Kidney (tissue), 14 donors: ENCODE data around the gene DUSP15. TPM values are rescaled to one million over a fixed set of nuclear protein-coding genes. Genes with fewer than 3 reads are reported as not detected.
A peak's percentile ranks its signal among the peaks of the same experiment; 100 is the strongest.

Experiments used
- DNase-seq, 5 donors: peaks; one replicate each; pipeline ENCODE4 v3.0.0-alpha.2; 2013 to 2020
- FAIRE-seq: peaks from 2 replicates; lab custom pipeline; 2012; peaks lifted over from hg19 to GRCh38; lab: Jason Lieb, UNC
- H3K27ac ChIP-seq, 2 donors: one replicate each; pipeline ENCODE4 v1.7.0; 2013; ENCODE audit warnings: low read depth in 2 of 2, low read length in 2 of 2, inconsistent platforms in 1 of 2
- H3K27me3 ChIP-seq: one replicate; pipeline ENCODE4 v1.7.1; 2013; ENCODE audit warnings: low read length, inconsistent platforms; ENCODE audit not compliant: control insufficient read depth, insufficient read depth
- H3K36me3 ChIP-seq, 3 donors: one replicate each; pipeline versions ENCODE4 v1.7.0 to v1.7.1; 2013; ENCODE audit warnings: low read length in 3 of 3, control low read depth in 1 of 3, inconsistent platforms in 1 of 3; ENCODE audit not compliant: insufficient read depth in 3 of 3, control insufficient read depth in 2 of 3
- H3K4me1 ChIP-seq, 3 donors: one replicate each; pipeline versions ENCODE4 v1.7.0 to v1.7.1; 2013; ENCODE audit warnings: low read length in 3 of 3, inconsistent platforms in 1 of 3, low read depth in 1 of 3; ENCODE audit not compliant: control insufficient read depth in 2 of 3, insufficient read depth in 2 of 3
- H3K4me3 ChIP-seq, 3 donors: one replicate each; pipeline versions ENCODE4 v1.7.0 to v1.8.1; 2013; ENCODE audit warnings: low read length in 3 of 3, control low read depth in 1 of 3, inconsistent platforms in 1 of 3
- H3K9ac ChIP-seq, 3 donors: one replicate each; pipeline versions ENCODE4 v1.7.0 to v1.7.1; 2013; ENCODE audit warnings: low read length in 3 of 3, control low read depth in 1 of 3, inconsistent platforms in 1 of 3
- H3K9me3 ChIP-seq, 3 donors: one replicate each; pipeline versions ENCODE4 v1.7.0 to v1.7.1; 2013; ENCODE audit warnings: low read length in 3 of 3, control low read depth in 1 of 3, inconsistent platforms in 1 of 3; ENCODE audit not compliant: control insufficient read depth in 2 of 3, insufficient read depth in 1 of 3
- CTCF ChIP-seq: IDR thresholded peaks from 3 replicates; pipeline ENCODE4 v1.5.1; 2012; ENCODE audit warnings: mild to moderate bottlenecking, moderate library complexity, borderline replicate concordance; ENCODE audit not compliant: insufficient read depth; ENCODE audit errors: extremely low read depth
- intact Hi-C: fragments of 100-400 bp; cut with DNase I; formaldehyde crosslinking; loops from one replicate; pipeline ENCODE4 v1.11.1; 2022
- polyA plus RNA-seq: library from polyadenylated mRNA; stranded (reverse); fragments of 350-450 nt; fragmentation: Illumina TruSeq; extraction: RNeasy Lipid Tissue Mini Kit (QIAGEN cat#74804); gene quantifications from one replicate; pipeline ENCODE4 v1.2.3, GENCODE V29; 2014; ENCODE audit warnings: low read depth, low replicate concordance; ENCODE audit not compliant: insufficient read depth
- total RNA-seq: library from RNA; stranded (reverse); fragmentation: NEBNext Ultra II Directional; extraction: Animal tissue kit (Norgen Biotek cat#: 25700); gene quantifications from one replicate; pipeline ENCODE4 v1.2.1, GENCODE V29; 2021
- donor health status: control.
- donor health status: control.
- donor health status: control.
- donor health status: control.
- donor health status: control.
- donor health status: DM: yes; HTN: yes; CAD: no.
- donor health status: Normal renal cell carcinoma (clear cell type).

DUSP15 gene
- total and polyA plus RNA-seq, 2 donors from 2014 or later, result 13.2 to 143 TPM

DNA sequence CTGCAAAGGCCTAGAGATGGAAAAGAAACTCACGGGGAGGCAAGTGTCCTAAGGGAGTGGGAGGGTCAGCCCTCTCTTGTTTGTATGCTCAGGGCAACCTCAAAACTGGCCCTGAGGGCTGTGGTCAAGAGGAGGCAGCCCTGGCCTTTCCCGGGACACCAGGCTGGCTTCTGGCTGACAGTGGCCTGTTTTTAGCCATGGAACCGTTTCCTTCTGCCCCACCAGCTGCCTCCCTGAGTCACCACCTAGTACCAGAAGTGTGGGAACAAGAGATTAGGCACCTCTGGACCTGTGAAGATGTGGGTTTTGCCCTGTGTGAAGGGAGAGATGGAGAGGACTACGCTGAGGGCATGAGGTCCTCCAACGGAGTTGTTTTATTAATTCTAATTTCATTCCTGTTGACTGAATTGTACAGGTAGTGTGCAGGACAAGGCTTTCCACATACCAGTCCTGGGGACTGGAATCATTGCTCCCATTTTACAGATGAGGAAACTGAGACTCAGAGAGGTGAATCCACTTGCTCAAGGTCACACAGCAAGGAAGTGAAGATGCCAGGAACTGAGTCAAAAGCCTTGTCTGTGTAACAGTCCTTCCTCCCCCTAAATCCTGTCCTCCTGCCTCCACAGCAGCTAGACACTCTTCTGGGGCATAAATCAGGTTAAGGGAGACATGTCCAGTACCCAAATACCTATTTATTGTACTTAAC is 30.4 kb downstream of the DUSP15 start:
- H3K9me3 ChIP-seq, result no peaks in the 10 kb centered on the region
- H3K36me3 ChIP-seq, result no peaks in the 10 kb centered on the region
- H3K4me1 ChIP-seq, result peaks cover 0 to 36% (median 6%) of the 10 kb centered on the region in 3 donors
- intact Hi-C loops, result no loop called here
- DNase-seq, result no peak
- H3K27me3 ChIP-seq, result no peaks in the 10 kb centered on the region
- H3K4me3 ChIP-seq, result no peak overlapping the region
- H3K27ac ChIP-seq, result no peak overlapping the region
- TF ChIP-seq CTCF, result no peak
- FAIRE-seq, result no peak
- H3K9ac ChIP-seq, result no peak overlapping the region

DNA sequence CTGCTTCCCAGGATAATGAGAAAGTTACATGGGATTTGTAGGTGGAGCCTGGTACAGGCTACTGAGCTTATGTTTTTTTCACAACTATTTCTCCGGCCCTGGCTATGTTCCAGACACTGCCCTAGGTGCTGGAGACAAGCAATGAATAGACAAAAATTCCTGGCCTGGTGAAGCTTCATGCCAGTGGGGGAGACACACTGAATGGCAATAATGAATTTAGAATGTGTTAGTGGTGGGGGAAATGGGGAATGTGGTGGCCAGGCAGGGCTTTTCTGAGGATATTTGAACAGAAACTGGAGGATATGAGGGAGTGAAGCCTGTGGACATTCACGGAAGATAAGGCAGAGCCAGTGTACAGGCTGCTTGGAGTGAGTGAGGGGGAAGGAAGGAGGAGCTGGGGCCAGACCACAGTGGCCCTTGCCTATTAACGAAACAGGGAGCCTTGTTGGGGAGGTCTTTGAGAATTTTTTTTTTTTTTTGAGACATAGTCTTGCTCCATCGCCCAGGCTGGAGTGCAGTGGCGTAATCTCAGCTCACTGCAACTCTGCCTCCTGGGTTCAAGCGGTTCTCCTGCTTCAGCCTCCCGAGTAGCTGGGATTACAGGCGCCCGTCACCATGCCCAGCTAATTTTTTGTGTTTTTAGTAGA is 31.6 kb downstream of the DUSP15 start:
- Histone ChIP-seq H3K27ac (no peak overlapping the region), H3K27me3 (no peaks in the 10 kb centered on the region), H3K4me1 (peaks cover 0 to 36% (median 6%) of the 10 kb centered on the region in 3 donors), H3K36me3 (no peaks in the 10 kb centered on the region), H3K9me3 (no peaks in the 10 kb centered on the region), H3K9ac (no peak overlapping the region), H3K4me3 (no peak overlapping the region)
- FAIRE-seq (no peak), DNase-seq (no peak)
- intact Hi-C loops, result no loop called here
- no peak for TF ChIP-seq CTCF

- no peak for DNase-seq
- peak overlapping the region; percentile 48 to 53 for H3K27ac ChIP-seq
- no peaks in the 10 kb centered on the region for H3K27me3 ChIP-seq
- H3K9ac ChIP-seq, result no peak overlapping the region
- H3K4me3 ChIP-seq, result no peak overlapping the region
- no peaks in the 10 kb centered on the region for H3K9me3 ChIP-seq
- no peak for TF ChIP-seq CTCF
- H3K36me3 ChIP-seq, result no peaks in the 10 kb centered on the region
- H3K4me1 ChIP-seq, result peaks cover 0 to 30% (median 6%) of the 10 kb centered on the region in 3 donors
- intact Hi-C loops, result no loop called here
- FAIRE-seq, result no peak
Observed at GRCh38 chr20:31837896-31838397, 32.4 kb downstream of the DUSP15 start.
